Activated T-helper 1 cell treated with Interleukin-2 at 50 U/mL for 16 hours (primary cell): ENCODE measurements around the gene NLRP6.
"Not testable (repeated sequence)": the region's sequence is repeated elsewhere in the genome, so short reads cannot be mapped to it uniquely, and the experiment has no call there.

ENCODE experiments used
- DNase-seq: peaks from one replicate; pipeline ENCODE4 v3.0.0-alpha.2; 2020; ENCODE audit warnings: low read depth

Gene NLRP6

DNA sequence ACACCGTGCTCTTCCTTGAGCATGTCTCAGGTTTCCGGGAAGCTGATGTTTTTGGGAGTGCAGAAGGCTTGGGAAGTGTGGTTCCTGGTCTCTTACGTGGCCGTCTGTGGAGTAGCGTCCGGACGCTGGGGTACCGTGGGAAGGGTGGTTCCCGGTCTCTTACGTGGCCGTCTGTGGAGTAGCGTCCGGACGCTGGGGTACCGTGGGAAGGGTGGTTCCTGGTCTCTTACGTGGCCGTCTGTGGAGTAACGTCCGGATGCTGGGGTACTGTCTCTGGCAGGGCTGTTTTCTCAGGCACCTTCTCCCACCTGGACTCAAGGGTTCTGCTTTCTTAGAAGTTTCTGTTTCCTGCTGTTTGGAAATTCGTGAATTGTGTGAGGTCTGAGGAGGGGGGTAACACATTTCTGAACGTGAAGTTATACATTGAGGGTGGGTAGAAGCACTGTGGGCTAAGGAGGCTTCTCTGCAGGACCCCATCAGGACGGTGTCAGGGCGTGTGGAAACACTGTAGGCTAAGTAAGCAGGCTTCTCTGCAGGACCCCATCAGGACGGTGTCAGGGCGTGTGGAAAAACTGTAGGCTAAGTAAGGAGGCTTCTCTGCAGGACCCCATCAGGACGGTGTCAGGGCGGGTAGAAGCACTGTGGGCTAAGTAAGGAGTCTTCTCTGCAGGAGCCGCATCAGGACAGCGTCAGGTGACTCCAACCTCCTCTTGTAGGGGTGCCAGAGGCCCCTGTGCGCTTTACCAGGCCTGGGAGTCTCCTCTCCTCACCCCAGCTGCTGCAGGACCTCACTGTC, 47.8 kb downstream of the NLRP6 start:
- DNase-seq: no peak

DNA sequence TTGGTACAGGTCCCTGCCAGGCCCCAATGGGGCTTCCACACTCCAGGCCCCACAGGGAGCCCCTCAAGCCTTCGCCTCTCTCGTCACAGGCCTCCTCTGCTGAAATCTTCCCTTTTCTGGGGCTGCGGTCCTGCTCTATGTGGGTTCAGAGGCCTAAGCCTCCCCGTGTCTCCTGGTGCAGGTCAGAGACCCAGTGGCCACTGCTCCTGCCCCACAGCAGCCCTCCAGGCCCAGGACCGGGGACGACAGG, 48.3 kb downstream of the NLRP6 start:
- DNase-seq: no peak

DNA sequence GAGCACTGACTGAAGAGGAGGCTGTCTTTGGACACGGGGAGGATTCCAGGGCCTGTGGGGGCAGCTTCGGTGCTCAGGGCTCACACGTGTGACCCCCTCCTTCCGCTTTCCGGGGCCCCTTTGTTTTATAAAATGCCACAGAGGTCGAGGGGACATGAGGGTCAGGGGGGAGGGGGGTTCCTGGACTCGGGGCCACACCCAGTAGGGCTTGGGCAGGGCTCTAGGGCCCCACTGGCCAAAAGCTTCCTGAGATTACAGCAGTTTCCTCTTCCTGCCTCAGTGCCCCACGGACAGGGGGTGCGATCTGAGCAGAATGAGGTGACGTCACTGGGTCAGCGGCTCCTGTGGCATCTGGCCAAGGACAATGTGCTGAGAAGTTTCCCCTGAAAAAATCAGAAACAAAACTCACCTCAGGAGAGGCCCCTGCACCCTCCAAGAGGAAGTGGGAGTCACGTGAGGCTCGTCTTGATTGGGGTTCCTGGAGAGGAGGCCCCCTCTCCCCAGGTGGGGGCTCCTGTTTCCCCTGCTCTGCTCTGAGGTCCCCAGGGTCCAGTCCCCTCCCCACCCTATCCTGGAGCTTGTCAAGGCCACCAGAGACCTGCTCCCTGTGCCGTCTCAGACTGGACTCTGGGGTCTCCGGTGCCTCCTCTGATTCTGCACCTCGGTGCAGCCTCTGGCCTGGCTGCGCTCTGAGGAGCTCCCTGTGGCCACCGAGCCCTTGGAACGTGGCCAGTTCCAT, 48.8 kb downstream of the NLRP6 start:
- no peak for DNase-seq

GRCh38 chr11:327581-327923, 49.3 kb downstream of the NLRP6 start:
- no peak for DNase-seq

GRCh38 chr11:328012-328411, 49.8 kb downstream of the NLRP6 start:
- no peak for DNase-seq

DNA sequence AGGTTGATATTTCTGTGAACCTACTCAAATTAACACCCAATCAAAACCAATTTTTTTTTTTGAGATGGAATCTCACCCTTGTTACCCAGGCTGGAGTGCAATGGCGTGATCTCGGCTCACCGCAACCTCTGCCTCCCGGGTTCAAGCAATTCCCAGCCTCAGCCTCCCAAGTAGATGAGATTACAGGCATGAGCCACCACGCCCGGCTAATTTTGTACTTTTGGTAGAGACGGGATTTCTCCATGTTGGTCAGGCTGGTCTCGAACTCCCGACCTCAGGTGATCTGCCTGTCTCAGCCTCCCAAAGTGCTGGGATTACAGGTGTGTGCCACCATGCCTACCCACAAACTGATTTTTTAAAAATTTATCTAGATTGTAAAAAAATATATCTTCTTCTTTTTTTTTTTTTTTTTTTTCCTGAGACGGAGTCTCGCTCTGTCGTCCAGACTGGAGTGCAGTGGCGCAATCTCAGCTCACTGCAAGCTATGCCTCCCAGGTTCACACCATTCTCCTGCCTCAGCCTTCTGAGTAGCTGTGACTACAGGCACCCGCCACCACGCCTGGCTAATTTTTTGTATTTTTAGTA, 50.4 kb downstream of the NLRP6 start:
- not testable (repeated sequence) for DNase-seq

GRCh38 chr11:329886-330253, 51.7 kb downstream of the NLRP6 start:
- DNase-seq: no peak

GRCh38 chr11:330307-330693, 52.1 kb downstream of the NLRP6 start:
- DNase-seq: no peak

DNA sequence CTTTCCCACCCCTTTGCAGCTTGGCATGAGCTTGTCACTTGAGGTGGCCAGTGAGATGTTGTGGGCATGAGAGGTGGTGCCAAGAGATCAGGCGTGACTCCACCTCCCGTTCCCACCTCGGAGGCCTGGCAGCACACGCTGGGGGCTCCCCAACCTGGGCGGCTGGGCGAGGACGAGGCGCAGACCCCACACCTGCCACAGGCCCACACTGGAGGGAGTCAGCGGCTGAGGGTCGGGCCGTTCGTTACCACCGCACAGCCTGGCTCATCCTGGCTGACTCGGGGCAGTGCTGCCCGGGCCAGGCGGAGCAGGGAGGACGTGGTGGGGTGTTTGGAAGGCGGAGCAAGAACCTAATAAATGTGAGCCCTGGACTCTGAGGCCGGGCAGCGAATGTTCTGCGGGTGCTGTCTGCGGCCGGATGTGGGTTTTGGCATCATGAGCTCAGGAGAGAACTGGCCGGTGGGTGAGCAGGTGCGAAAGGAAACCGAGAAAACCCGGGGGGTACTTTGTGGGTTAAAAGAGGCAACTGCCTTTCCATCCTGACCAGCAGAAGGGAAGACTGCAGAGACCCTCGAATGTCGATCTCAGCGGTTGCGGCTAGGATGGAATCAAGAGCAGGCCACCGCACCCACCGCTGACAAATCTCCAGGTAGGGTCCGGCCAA, 52.6 kb downstream of the NLRP6 start:
- DNase-seq: no peak

GRCh38 chr11:331358-332060, 53.3 kb downstream of the NLRP6 start:
- DNase-seq: no peak

DNA sequence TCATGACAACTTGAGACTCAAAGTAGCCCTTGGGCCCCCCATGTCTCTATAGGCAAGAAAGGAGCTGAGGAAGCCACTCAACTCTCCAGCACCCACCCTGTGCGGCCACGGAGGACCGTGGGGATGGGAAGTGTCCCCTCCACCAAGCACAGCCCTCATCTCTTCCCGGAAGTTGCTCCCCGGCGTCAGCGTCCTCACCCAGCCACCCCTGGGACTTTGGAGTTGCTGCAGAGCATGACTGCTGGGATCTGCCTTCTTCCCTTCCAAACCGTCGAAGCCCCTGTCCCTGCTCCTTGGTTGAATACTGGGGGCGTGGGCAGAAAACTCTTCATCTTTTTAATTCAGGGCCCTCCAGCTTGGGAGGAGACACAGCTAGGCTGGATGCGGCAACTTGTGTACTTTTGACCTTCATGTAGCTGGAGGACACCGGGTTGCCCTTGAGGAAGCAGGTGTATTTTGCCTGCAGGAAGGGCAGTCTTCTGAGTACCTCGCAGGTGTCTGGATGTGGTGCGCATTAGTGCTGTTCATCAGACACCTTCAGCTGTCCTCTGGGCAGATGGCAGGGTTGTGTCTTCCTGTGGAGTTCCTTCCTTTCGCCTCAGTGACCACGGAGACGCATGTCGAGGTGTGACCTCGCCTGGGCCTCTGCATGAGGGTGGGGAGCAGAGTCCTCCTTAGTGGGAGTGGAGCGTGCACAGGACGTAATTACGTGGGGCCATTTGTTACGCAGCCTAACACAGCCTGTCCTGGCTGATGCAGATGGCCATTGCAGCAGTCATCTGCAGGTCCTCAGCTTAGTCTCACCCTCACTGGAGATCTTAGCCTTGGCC, 54.7 kb downstream of the NLRP6 start:
- DNase-seq: no peak

DNA sequence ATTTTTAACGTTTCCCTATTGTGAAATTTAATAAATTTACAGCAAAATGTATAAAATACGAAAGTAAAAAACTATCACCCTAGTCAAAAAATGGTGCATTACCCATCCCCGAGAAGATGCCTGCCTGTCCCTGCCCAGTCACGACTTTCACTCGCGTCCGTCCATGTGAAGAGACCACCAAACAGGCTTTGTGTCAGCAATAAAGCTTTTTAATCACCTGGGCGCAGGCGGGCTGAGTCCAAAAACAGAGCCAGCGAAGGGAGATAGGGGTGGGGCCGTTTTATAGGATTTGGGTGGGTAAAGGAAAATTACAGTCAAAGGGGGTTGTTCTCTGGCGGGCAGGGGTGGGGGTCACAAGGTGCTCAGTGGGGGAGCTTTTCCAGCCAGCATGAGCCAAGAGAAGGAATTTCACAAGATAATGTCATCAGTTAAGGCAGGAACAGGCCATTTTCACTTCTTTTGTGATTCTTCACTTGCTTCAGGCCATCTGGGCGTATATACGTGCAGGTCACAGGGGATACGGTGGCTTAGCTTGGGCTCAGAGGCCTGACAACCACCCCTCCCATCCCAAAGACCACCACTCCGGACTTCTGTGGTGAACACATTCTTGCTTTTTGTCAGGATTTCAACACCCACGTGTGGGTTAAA, 55.5 kb downstream of the NLRP6 start:
- DNase-seq: not testable (repeated sequence)

GRCh38 chr11:334264-334994, 56.2 kb downstream of the NLRP6 start:
- no peak for DNase-seq
